Choroid plexus epithelial cell (primary cell): ENCODE results near the gene SNRK.

Experiments used
- DNase-seq: peaks from one replicate; pipeline ENCODE4 v3.0.0-alpha.2; 2010; ENCODE audit warnings: low read depth
- H3K4me3 ChIP-seq: 2 replicates; pipeline ENCODE4 v1.5.1; 2011; ENCODE audit warnings: low read depth, mild to moderate bottlenecking, control low read depth, low read length, moderate library complexity
- TF ChIP-seq, protein P1 (sequence below): conservative IDR thresholded peaks from 2 replicates; pipeline ENCODE4 v1.5.1; 2011; ENCODE audit warnings: low read depth, mild to moderate bottlenecking, control low read depth, inconsistent platforms, low read length, moderate library complexity

SNRK gene

DNA sequence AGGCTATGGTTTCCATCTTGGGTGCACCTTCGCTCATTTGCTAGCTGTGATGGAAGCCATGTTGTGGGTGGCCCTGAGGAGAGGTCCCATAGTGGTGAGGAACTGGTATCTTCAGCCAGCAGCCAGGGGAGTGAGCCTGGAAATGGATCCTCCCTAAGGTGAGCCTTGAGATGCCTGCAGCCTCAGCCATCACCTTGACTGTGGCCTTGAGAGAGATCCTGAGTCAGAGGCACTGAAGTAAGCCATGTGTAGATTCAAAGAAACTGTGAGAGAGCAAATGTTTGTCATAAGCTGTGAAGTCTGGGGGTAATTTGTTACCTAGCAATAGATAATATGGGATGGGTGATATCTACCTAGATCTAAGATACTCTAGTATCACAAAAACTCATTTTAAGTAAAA is 105.3 kb downstream of the SNRK start:
- TF ChIP-seq, protein P1, sequence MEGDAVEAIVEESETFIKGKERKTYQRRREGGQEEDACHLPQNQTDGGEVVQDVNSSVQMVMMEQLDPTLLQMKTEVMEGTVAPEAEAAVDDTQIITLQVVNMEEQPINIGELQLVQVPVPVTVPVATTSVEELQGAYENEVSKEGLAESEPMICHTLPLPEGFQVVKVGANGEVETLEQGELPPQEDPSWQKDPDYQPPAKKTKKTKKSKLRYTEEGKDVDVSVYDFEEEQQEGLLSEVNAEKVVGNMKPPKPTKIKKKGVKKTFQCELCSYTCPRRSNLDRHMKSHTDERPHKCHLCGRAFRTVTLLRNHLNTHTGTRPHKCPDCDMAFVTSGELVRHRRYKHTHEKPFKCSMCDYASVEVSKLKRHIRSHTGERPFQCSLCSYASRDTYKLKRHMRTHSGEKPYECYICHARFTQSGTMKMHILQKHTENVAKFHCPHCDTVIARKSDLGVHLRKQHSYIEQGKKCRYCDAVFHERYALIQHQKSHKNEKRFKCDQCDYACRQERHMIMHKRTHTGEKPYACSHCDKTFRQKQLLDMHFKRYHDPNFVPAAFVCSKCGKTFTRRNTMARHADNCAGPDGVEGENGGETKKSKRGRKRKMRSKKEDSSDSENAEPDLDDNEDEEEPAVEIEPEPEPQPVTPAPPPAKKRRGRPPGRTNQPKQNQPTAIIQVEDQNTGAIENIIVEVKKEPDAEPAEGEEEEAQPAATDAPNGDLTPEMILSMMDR: no peak
- DNase-seq: no peak
- H3K4me3 ChIP-seq: no peak overlapping the region

- TF ChIP-seq, protein P1: no peak
- peak; percentile 78 for DNase-seq
- H3K4me3 ChIP-seq: no peak overlapping the region
Observed at GRCh38 chr3:43394041-43394554, 107.8 kb downstream of the SNRK start.

DNA sequence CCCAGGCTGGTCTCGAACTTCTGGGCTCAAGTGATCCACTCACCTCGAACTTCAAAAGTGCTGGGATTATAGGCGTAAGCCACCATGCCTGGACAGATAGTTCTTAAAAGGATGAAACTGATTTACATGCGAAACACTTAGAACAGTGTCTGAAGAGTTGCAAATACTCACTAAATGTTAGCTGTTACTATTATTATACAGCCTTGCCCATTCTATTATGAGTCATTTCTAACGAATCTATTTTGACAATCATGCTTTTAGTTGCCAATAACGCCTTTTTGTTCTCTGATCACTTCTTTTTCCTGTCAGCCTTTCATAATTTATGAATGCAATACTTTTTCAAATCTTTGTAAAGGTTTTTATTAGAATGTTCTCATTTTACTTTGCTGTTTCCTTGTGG is 112.7 kb downstream of the SNRK start:
- H3K4me3 ChIP-seq: no peak overlapping the region
- TF ChIP-seq, protein P1: no peak
- no peak for DNase-seq

DNA sequence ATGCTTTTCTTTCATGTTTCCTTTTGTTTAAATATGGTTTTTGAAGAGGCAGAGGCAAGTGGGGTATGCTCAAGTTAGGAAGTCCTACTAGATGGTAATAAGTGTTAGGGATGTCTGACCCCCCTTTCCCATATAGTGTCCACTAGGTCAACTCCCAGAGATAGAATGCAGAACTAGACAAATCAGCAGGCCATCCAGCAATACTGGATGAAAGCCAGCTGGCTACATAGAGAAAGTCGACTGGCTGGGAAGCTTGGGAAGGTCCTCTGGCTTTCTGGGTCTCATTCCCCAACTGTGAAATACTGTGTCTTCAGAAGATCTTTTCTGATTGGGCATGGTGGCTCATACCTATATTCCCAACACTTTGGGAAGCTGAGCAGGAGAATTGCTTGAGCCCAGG is 113.8 kb downstream of the SNRK start:
- peak; percentile 26 for DNase-seq
- H3K4me3 ChIP-seq: no peak overlapping the region
- TF ChIP-seq, protein P1: no peak
